HepG2 (cell line): ENCODE measurements around the gene RSPRY1. TPM values are rescaled to one million over a fixed set of nuclear protein-coding genes. Genes with fewer than 3 reads are reported as not detected.

Source experiments
- ATAC-seq: fragments of 200-7000 bp; cut with Tn5 transposase; 3 replicates; pipeline ENCODE4 v1.9.1; 2020; ENCODE audit warnings: mild to moderate bottlenecking, moderate library complexity
- BruUV-seq: library from RNA; stranded (reverse); fragments of 400-500 nt; replicated peaks from 2 replicates; lab custom pipeline; 2021; lab: Mats Ljungman, UMichigan
- CTCF ChIA-PET: fragments of 300-600 bp; formaldehyde crosslinking; extraction: SDS; loops from one replicate; lab custom pipeline; 2021; ENCODE audit warnings: low total read pairs, inconsistent platforms, low intra/inter-chr PET ratio; lab: Yijun Ruan, JAX
- POLR2A ChIA-PET: fragments of 350-600 bp; sonication (Branson Sonifier 250); formaldehyde crosslinking; loops from one replicate; lab custom pipeline; 2020; ENCODE audit warnings: antibody characterized with exemption, inconsistent platforms; lab: Yijun Ruan, JAX
- DNase-seq: peaks from one replicate; pipeline ENCODE4 v3.0.0-alpha.2; 2015; ENCODE audit warnings: low spot score
- FAIRE-seq: peaks from 3 replicates; lab custom pipeline; 2011; peaks lifted over from hg19 to GRCh38; lab: Jason Lieb, UNC
- H2AFZ ChIP-seq: one replicate; pipeline ENCODE4 v1.6.1; 2011; ENCODE audit warnings: low read length, inconsistent platforms
- H3K27ac ChIP-seq: fragments of 300-600 bp; 3 replicates; pipeline ENCODE4 v1.8.0; 2011; ENCODE audit warnings: mixed run types, mild to moderate bottlenecking, mixed read lengths, low read length, inconsistent platforms; ENCODE audit not compliant: insufficient read depth; ENCODE audit errors: extremely low read length
- H3K27me3 ChIP-seq, 2 experiments: fragments of 200-600 bp in 1 of 2; 2 replicates in 1 of 2; 3 replicates in 1 of 2; pipeline versions ENCODE4 v1.6.0 to v1.8.0; 2011; ENCODE audit warnings: low read length in 2 of 2, mild to moderate bottlenecking in 2 of 2, moderate library complexity in 2 of 2, inconsistent platforms in 1 of 2; ENCODE audit not compliant: insufficient read depth in 2 of 2, control insufficient read depth in 1 of 2
- H3K36me3 ChIP-seq, 2 experiments: fragments of 200-600 bp in 1 of 2; replicated peaks in 1 of 2; 2 replicates in 1 of 2; 3 replicates in 1 of 2; pipeline versions ENCODE4 v1.5.1 to v1.8.0; 2011; ENCODE audit warnings: low read length in 2 of 2, inconsistent platforms in 1 of 2; ENCODE audit not compliant: insufficient read depth in 2 of 2, control insufficient read depth in 1 of 2
- H3K4me1 ChIP-seq: 2 replicates; pipeline ENCODE4 v1.5.1; 2012; ENCODE audit warnings: low read length, inconsistent platforms; ENCODE audit not compliant: insufficient read depth
- H3K4me2 ChIP-seq: 2 replicates; pipeline ENCODE4 v1.6.0; 2011; ENCODE audit warnings: low read depth, low read length, inconsistent platforms
- H3K4me3 ChIP-seq, 3 experiments: fragments of 200-600 bp in 1 of 3; sonication (generic), shearing (Covaris generic) in 1 of 3; replicated peaks in 1 of 3; 2 replicates each; pipeline ENCODE4 v1.5.1; 2011 to 2016; ENCODE audit warnings: low read length in 3 of 3, inconsistent platforms in 2 of 3, low read depth in 2 of 3, mild to moderate bottlenecking in 2 of 3, control low read depth in 1 of 3, mixed read lengths in 1 of 3; ENCODE audit not compliant: insufficient read depth in 1 of 3
- H3K79me2 ChIP-seq: one replicate; pipeline ENCODE4 v1.6.1; 2011; ENCODE audit warnings: low read length, inconsistent platforms; ENCODE audit not compliant: insufficient read depth
- H3K9ac ChIP-seq: 2 replicates; pipeline ENCODE4 v1.6.0; 2011; ENCODE audit warnings: mild to moderate bottlenecking, low read depth, low read length, inconsistent platforms; ENCODE audit not compliant: insufficient read depth
- H3K9me3 ChIP-seq: 2 replicates; pipeline ENCODE4 v1.5.1; 2012; ENCODE audit warnings: mild to moderate bottlenecking, low read length
- H4K20me1 ChIP-seq: 2 replicates; pipeline ENCODE4 v1.6.0; 2011; ENCODE audit warnings: inconsistent platforms, mild to moderate bottlenecking, low read length, moderate library complexity; ENCODE audit not compliant: insufficient read depth
- CBX1 ChIP-seq: IDR thresholded peaks from one replicate; pipeline ENCODE4 v1.6.1; 2016; ENCODE audit warnings: antibody characterized with exemption, low read depth
- ESRRA ChIP-seq: sonication (generic); formaldehyde crosslinking; IDR thresholded peaks from 2 replicates; pipeline ENCODE4 v1.5.1; 2020; ENCODE audit warnings: mild to moderate bottlenecking, low read depth, missing genetic modification reagents
- FOSL1 ChIP-seq: sonication (generic); formaldehyde crosslinking; IDR thresholded peaks from 2 replicates; pipeline ENCODE4 v1.9.0; 2021; ENCODE audit warnings: missing genetic modification reagents, borderline replicate concordance
- GTF2F1 ChIP-seq: fragments of 150-350 bp; IDR thresholded peaks from 2 replicates; pipeline ENCODE4 v1.6.1; 2014; ENCODE audit warnings: low read length
- HNRNPL ChIP-seq: fragments of 200-400 bp; formaldehyde crosslinking; IDR thresholded peaks from 2 replicates; pipeline ENCODE4 v1.6.1; 2017; ENCODE audit warnings: mild to moderate bottlenecking, low read depth, low read length
- JUN ChIP-seq: sonication (generic); formaldehyde crosslinking; IDR thresholded peaks from 2 replicates; pipeline ENCODE4 v1.4.0; 2020; ENCODE audit warnings: mild to moderate bottlenecking, missing genetic modification reagents
- MIER2 ChIP-seq: IDR thresholded peaks from 2 replicates; pipeline ENCODE4 v1.6.1; 2016; ENCODE audit warnings: missing biosample characterization, missing genetic modification reagents
- PRMT3 ChIP-seq: sonication (generic); formaldehyde crosslinking; IDR thresholded peaks from 2 replicates; pipeline ENCODE4 v1.8.1; 2022; ENCODE audit warnings: low read depth, mild to moderate bottlenecking, moderate library complexity, missing genetic modification reagents, borderline replicate concordance
- U2AF2 ChIP-seq: fragments of 200-400 bp; formaldehyde crosslinking; IDR thresholded peaks from 2 replicates; pipeline ENCODE4 v1.6.1; 2017; ENCODE audit warnings: low read depth, mild to moderate bottlenecking, low read length
- ZBTB37 ChIP-seq: sonication (generic); formaldehyde crosslinking; IDR thresholded peaks from 2 replicates; pipeline ENCODE4 v1.4.0; 2020; ENCODE audit warnings: mild to moderate bottlenecking, missing genetic modification reagents
- ZBTB43 ChIP-seq: sonication (generic); formaldehyde crosslinking; conservative IDR thresholded peaks from 2 replicates; pipeline ENCODE4 v1.4.0; 2020; ENCODE audit warnings: missing genetic modification reagents
- ZFP91 ChIP-seq: sonication (generic); formaldehyde crosslinking; IDR thresholded peaks from 2 replicates; pipeline ENCODE4 v1.9.0; 2022; ENCODE audit warnings: missing genetic modification reagents, mild to moderate bottlenecking, borderline replicate concordance
- ZNF292 ChIP-seq: sonication (generic); formaldehyde crosslinking; IDR thresholded peaks from 2 replicates; pipeline ENCODE4 v1.8.1; 2022; ENCODE audit warnings: mild to moderate bottlenecking, low read depth, missing genetic modification reagents, borderline replicate concordance
- ZNF687 ChIP-seq: sonication (generic); formaldehyde crosslinking; IDR thresholded peaks from 2 replicates; pipeline ENCODE4 v1.5.1; 2020; ENCODE audit warnings: mild to moderate bottlenecking, missing genetic modification reagents, moderate library complexity
- ZNF768 ChIP-seq: sonication (generic); formaldehyde crosslinking; IDR thresholded peaks from 2 replicates; pipeline ENCODE4 v1.4.0; 2020; ENCODE audit warnings: missing genetic modification reagents
- WGBS: methylation state at CpG from one replicate; pipeline ENCODE4 v1.1.6; 2017; ENCODE audit warnings: low lambda C conversion rate; 5-methylcytosine and 5-hydroxymethylcytosine counted together
- in situ Hi-C: cut with HindIII; loops from 2 replicates; pipeline ENCODE4 v1.10.0; 2017; ENCODE audit warnings: low pct_unique_long_range_greater_than_20kb; ENCODE audit not compliant: extremely low pct_ligation_motif_present
- intact Hi-C: fragments of 100-400 bp; cut with micrococcal nuclease; formaldehyde crosslinking; loops from one replicate; pipeline ENCODE4 v1.10.0; 2022; ENCODE audit not compliant: unreplicated experiment
- polyA plus RNA-seq, 8 experiments: library from polyadenylated mRNA; depleted of rRNA in 3 of 8; stranded (reverse) in 7 of 8; unstranded in 1 of 8; fragments of >200 nt; fragmentation: Illumina TruSeq in 4 of 8; extraction: Trizol in 4 of 8; gene quantifications; 2 replicates each; pipeline versions ENCODE4 v1.2.1 to v1.2.3, GENCODE V29; 2011 to 2016; ENCODE audit warnings: low read depth in 4 of 8, missing spikeins in 1 of 8, mixed read lengths in 1 of 8; ENCODE audit not compliant: insufficient read depth in 1 of 8
- total RNA-seq, 5 experiments: library from RNA; depleted of rRNA; stranded (reverse); fragments of >200 nt; fragmentation: Illumina TruSeq; extraction: Trizol; gene quantifications; 2 replicates each; pipeline ENCODE4 v1.2.3, GENCODE V29; 2016; ENCODE audit warnings: low read depth in 1 of 5

The RSPRY1 gene
- total and polyA plus RNA-seq, 2 of the 13 experiments (the other 11 are each of a cell fraction or from before 2014, with no cell fraction given): 53.4 to 61.0 TPM

GRCh38 chr16:57143149-57143921, 42.8 kb upstream of the RSPRY1 start:
- H2AFZ ChIP-seq: no peak overlapping the region
- no peak for DNase-seq
- ATAC-seq: peak; percentile 14
- peaks cover 26% of the 10 kb centered on the region for H3K4me1 ChIP-seq
- H4K20me1 ChIP-seq: no peaks in the 10 kb centered on the region
- WGBS: 45% methylated on average over 13 of the region's 14 CpGs
- H3K9me3 ChIP-seq: no peaks in the 10 kb centered on the region
- H3K4me2 ChIP-seq: no peak overlapping the region; the same call in 1 of the 2 replicates
- H3K27ac ChIP-seq: no peak overlapping the region
- H3K9ac ChIP-seq: no peak overlapping the region
- H3K36me3 ChIP-seq: no peaks in the 10 kb centered on the region
- CTCF ChIA-PET: no interaction called here
- no peaks in the 10 kb centered on the region for H3K27me3 ChIP-seq
- no peak overlapping the region for H3K4me3 ChIP-seq
- intact Hi-C loops: no loop called here
- no TSS peak for BruUV-seq
- no peaks in the 10 kb centered on the region for H3K79me2 ChIP-seq
- in situ Hi-C loops: no loop called here
- no peak for FAIRE-seq
- POLR2A ChIA-PET: no interaction called here
- TF ChIP-seq FOSL1 (no peak), ZFP91 (CRISPR knock-in tag) (0 out of 2 replicates have a peak, but pooled peaks have one; percentile 3), ZBTB43 (CRISPR knock-in tag) (no peak), ZNF687 (CRISPR knock-in tag) (0 out of 2 replicates have a peak, but pooled peaks have one; percentile 18), PRMT3 (no peak), MIER2 (CRISPR knock-in tag) (no peak), CBX1 (no peak), ZNF768 (peak; percentile 36; the same call in 1 of the 2 replicates), GTF2F1 (no peak), JUN (CRISPR knock-in tag) (no peak), HNRNPL (peak; percentile 95), ZNF292 (CRISPR knock-in tag) (0 out of 2 replicates have a peak, but pooled peaks have one; percentile 35), U2AF2 (no peak), ZBTB37 (CRISPR knock-in tag) (no peak), ESRRA (no peak)
